H1 (cell line): Measurements from ENCODE around the gene HOXD12. TPM values are rescaled to one million over a fixed set of nuclear protein-coding genes. Genes with fewer than 3 reads are reported as not detected.

Experiments
- ATF2 ChIP-seq: IDR thresholded peaks from 2 replicates; pipeline ENCODE4 v1.6.1; 2012; ENCODE audit warnings: low read length, inconsistent platforms
- BRCA1 ChIP-seq: IDR thresholded peaks from 2 replicates; pipeline ENCODE4 v1.6.1; 2012; ENCODE audit warnings: low read depth, low read length, improper control_type of control experiment
- CBX5 ChIP-seq: fragments of 300-800, 300-1000 bp; sonication (generic); IDR thresholded peaks from 2 replicates; pipeline ENCODE4 v1.7.1; 2016; ENCODE audit warnings: antibody characterized with exemption, low read length, low read depth
- CEBPB ChIP-seq: IDR thresholded peaks from 2 replicates; pipeline ENCODE4 v1.6.1; 2012; ENCODE audit warnings: low read depth, low read length
- EGR1 ChIP-seq: IDR thresholded peaks from 2 replicates; pipeline ENCODE4 v1.6.1; 2011; ENCODE audit warnings: low read depth, low read length, borderline replicate concordance
- HDAC6 ChIP-seq: IDR thresholded peaks from one replicate; pipeline ENCODE4 v1.7.1; 2012; ENCODE audit warnings: low read depth, mild to moderate bottlenecking, inconsistent platforms, low read length, moderate library complexity
- KDM1A ChIP-seq: fragments of 200-600, 300-600 bp; sonication (generic); IDR thresholded peaks from 2 replicates; pipeline ENCODE4 v1.7.1; 2016; ENCODE audit warnings: mild to moderate bottlenecking, low read length, borderline replicate concordance
- PHF8 ChIP-seq: fragments of 200-600 bp; sonication (generic); conservative IDR thresholded peaks from 2 replicates; pipeline ENCODE4 v1.7.1; 2012; ENCODE audit warnings: low read depth, mild to moderate bottlenecking, inconsistent platforms, low read length, moderate library complexity
- RNF2 ChIP-seq: fragments of 200-900, 300-1000 bp; sonication (generic); IDR thresholded peaks from 2 replicates; pipeline ENCODE4 v1.7.1; 2016; ENCODE audit warnings: borderline replicate concordance, low read depth, mild to moderate bottlenecking, antibody characterized with exemption, low read length; ENCODE audit not compliant: poor library complexity, severe bottlenecking; ENCODE audit errors: missing control alignments
- SIN3A ChIP-seq, 2 experiments: IDR thresholded peaks in 1 of 2; conservative IDR thresholded peaks in 1 of 2; 2 replicates each; pipeline ENCODE4 v1.6.1; 2011 to 2012; ENCODE audit warnings: low read length in 2 of 2, improper control_type of control experiment in 1 of 2, low read depth in 1 of 2, mild to moderate bottlenecking in 1 of 2
- SIRT6 ChIP-seq: IDR thresholded peaks from one replicate; pipeline ENCODE4 v1.7.1; 2012; ENCODE audit warnings: low read length, inconsistent platforms
- SP2 ChIP-seq: IDR thresholded peaks from 2 replicates; pipeline ENCODE4 v1.6.1; 2012; ENCODE audit warnings: mild to moderate bottlenecking, low read length, inconsistent platforms
- SP4 ChIP-seq: IDR thresholded peaks from 2 replicates; pipeline ENCODE4 v1.6.1; 2012; ENCODE audit warnings: low read length, inconsistent platforms
- SRF ChIP-seq: IDR thresholded peaks from 2 replicates; pipeline ENCODE4 v1.6.1; 2011; ENCODE audit warnings: mild to moderate bottlenecking, low read depth, low read length, moderate library complexity
- TAF7 ChIP-seq: optimal IDR thresholded peaks from 2 replicates; pipeline ENCODE3; 2011; ENCODE audit warnings: low read depth, mild to moderate bottlenecking, inconsistent platforms, low read length, moderate library complexity, borderline replicate concordance
- TCF12 ChIP-seq: IDR thresholded peaks from 2 replicates; pipeline ENCODE4 v1.6.1; 2011; ENCODE audit warnings: low read depth, mild to moderate bottlenecking, low read length
- ZNF274 ChIP-seq: IDR thresholded peaks from 2 replicates; pipeline ENCODE4 v1.7.0; 2012; ENCODE audit warnings: low read length, borderline replicate concordance; ENCODE audit errors: extremely low read depth
- polyA plus RNA-seq, 7 experiments: library from polyadenylated mRNA; depleted of rRNA in 3 of 7; stranded (reverse) in 5 of 7; unstranded in 2 of 7; fragments of >200 nt in 5 of 7; fragments of 200-250 nt in 2 of 7; gene quantifications; 1 replicate in 5 of 7; 2 replicates in 1 of 7; 4 replicates in 1 of 7; pipeline versions ENCODE4 v1.2.1 to v1.2.3, GENCODE V29; 2011 to 2013; ENCODE audit warnings: missing spikeins in 2 of 7, mixed read lengths in 2 of 7
- total RNA-seq: library from RNA; stranded (reverse); fragmentation: NEBNext Ultra II Directional; extraction: Animal tissue kit (Norgen Biotek cat#: 25700); gene quantifications from 2 replicates; pipeline ENCODE4 v1.2.1, GENCODE V29; 2021
- TF ChIP-seq, protein P1 (sequence below), 3 experiments: IDR thresholded peaks; 1 replicate in 2 of 3; 2 replicates in 1 of 3; pipeline versions ENCODE4 v1.5.1 to v1.6.1; 2011; ENCODE audit warnings: low read length in 3 of 3, mild to moderate bottlenecking in 3 of 3, inconsistent platforms in 2 of 3, low read depth in 1 of 3, moderate library complexity in 1 of 3; ENCODE audit not compliant: insufficient read depth in 1 of 3; ENCODE audit errors: control extremely low read depth in 1 of 3
- TF ChIP-seq, protein P2 (sequence below): IDR thresholded peaks from 2 replicates; pipeline ENCODE4 v1.6.1; 2011; ENCODE audit warnings: low read depth, mild to moderate bottlenecking, low read length; ENCODE audit not compliant: insufficient read depth

The HOXD12 gene
- total and polyA plus RNA-seq, 2 of the 8 experiments (the other 6 are each of a cell fraction or from before 2014, with no cell fraction given) = not detected

DNA sequence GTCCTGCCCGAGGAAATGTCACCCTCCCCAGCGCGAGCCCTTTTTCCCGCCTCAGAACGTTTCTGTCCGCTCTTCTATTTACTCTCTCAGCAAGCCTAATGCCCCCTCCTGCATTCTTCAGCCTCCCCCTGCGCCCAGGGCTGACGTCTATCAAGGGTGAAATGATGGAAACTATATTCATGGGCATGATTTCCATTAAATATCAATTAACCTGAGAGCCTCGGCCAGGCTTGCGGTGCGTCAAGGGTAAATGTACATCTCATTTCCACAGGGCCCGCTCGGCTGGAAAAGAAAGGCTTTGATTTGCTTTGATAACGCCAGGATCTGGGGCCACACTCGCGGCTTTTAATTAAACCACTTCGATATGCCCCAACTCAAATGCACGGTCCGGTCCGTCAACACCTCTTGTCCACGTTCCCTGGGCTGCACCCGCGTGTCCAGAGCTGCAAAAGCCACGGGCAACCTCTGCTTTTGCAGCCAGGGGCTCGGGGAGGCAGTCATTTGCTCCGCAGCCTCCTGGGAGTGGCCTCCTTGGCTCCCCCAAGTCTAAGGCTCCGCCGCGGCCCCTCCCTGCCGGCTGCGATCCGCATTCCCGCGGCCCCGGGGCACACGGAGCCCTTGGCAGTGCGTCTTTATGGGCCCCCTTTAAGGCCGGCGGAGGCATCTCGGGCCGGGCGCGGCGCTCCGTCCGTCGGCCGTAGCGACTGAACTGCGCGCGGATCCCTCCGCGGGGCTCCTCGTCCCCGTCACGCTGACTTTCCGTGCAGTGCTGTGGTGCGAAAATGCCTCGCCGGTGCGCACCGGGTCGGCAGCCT lies 29.6 kb downstream of the HOXD12 start, which contains the start of gene HOXD8 (continued):
- TF ChIP-seq ATF2 = no peak
- TF ChIP-seq SIN3A (conservative IDR thresholded peaks at IDR 0.05 in 1 of 2, IDR thresholded peaks at IDR 0.05 in 1 of 2; ENCODE audit: low read depth in 1 of 2, low read length in 2 of 2) = no peak
- TF ChIP-seq PHF8 = no peak
- peak; percentile 75; the same call in 1 of the 2 replicates for TF ChIP-seq TCF12
- TF ChIP-seq, protein P1, sequence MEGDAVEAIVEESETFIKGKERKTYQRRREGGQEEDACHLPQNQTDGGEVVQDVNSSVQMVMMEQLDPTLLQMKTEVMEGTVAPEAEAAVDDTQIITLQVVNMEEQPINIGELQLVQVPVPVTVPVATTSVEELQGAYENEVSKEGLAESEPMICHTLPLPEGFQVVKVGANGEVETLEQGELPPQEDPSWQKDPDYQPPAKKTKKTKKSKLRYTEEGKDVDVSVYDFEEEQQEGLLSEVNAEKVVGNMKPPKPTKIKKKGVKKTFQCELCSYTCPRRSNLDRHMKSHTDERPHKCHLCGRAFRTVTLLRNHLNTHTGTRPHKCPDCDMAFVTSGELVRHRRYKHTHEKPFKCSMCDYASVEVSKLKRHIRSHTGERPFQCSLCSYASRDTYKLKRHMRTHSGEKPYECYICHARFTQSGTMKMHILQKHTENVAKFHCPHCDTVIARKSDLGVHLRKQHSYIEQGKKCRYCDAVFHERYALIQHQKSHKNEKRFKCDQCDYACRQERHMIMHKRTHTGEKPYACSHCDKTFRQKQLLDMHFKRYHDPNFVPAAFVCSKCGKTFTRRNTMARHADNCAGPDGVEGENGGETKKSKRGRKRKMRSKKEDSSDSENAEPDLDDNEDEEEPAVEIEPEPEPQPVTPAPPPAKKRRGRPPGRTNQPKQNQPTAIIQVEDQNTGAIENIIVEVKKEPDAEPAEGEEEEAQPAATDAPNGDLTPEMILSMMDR (IDR thresholded peaks at IDR 0.05; ENCODE audit: control extremely low read depth in 1 of 3, insufficient read depth in 1 of 3, low read depth in 1 of 3, low read length in 3 of 3) = no peak
- TF ChIP-seq KDM1A = no peak
- no peak for TF ChIP-seq CBX5
- no peak for TF ChIP-seq SRF
- peak; percentile 67 for TF ChIP-seq RNF2
- no peak for TF ChIP-seq TAF7
- no peak for TF ChIP-seq SP2
- no peak for TF ChIP-seq CEBPB
- no peak for TF ChIP-seq HDAC6
- no peak for TF ChIP-seq ZNF274
- TF ChIP-seq SIRT6 = no peak
- TF ChIP-seq SP4 = no peak
- TF ChIP-seq, protein P2, sequence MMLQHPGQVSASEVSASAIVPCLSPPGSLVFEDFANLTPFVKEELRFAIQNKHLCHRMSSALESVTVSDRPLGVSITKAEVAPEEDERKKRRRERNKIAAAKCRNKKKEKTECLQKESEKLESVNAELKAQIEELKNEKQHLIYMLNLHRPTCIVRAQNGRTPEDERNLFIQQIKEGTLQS = no peak
- TF ChIP-seq BRCA1 = no peak
- 0 out of 2 replicates have a peak, but pooled peaks have one; percentile 28 for TF ChIP-seq EGR1
